ENCODE data around the gene RAE1. TPM values are rescaled to one million over a fixed set of nuclear protein-coding genes. Genes with fewer than 3 reads are reported as not detected.
A peak's percentile ranks its signal among the peaks of the same experiment; 100 is the strongest.

Gene RAE1
- total RNA-seq, 3 donors from 2014 or later, result 13.8 to 26.9 (median 17.4) TPM

DNA sequence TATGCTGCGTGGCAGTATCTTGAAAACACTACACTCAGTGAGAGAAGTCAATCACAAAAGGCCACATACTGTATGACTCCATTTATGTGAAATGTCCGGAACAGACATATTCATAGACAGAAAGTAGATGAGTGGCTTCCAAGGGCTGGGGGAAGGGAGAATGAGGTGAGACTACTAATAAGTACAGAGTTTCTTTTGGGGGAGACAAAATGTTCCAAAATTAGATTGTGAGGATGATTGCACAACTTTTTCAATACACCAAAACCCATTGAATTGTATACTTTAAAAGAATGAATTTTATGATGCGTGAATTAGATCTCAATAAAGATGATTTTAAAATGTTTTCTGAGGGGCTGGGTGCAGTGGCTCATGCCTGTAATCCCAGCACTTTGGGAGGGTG, 30.7 kb upstream of the RAE1 start:
- Histone ChIP-seq H3K27me3 (no peaks in the 10 kb centered on the region), H3K9me3 (no peaks in the 10 kb centered on the region), H3K36me3 (no peaks in the 10 kb centered on the region), H3K4me1 (no peaks in the 10 kb centered on the region), H3K4me3 (no peak overlapping the region), H3K27ac (no peak overlapping the region)
- intact Hi-C loops (cut with DNase I; ENCODE audit: low total_unique reads), result no loop called here
- TF ChIP-seq POLR2AphosphoS5 (IDR thresholded peaks at IDR 0.05) (no peak), POLR2A (IDR thresholded peaks at IDR 0.05) (no peak)
- TF ChIP-seq, protein P1, sequence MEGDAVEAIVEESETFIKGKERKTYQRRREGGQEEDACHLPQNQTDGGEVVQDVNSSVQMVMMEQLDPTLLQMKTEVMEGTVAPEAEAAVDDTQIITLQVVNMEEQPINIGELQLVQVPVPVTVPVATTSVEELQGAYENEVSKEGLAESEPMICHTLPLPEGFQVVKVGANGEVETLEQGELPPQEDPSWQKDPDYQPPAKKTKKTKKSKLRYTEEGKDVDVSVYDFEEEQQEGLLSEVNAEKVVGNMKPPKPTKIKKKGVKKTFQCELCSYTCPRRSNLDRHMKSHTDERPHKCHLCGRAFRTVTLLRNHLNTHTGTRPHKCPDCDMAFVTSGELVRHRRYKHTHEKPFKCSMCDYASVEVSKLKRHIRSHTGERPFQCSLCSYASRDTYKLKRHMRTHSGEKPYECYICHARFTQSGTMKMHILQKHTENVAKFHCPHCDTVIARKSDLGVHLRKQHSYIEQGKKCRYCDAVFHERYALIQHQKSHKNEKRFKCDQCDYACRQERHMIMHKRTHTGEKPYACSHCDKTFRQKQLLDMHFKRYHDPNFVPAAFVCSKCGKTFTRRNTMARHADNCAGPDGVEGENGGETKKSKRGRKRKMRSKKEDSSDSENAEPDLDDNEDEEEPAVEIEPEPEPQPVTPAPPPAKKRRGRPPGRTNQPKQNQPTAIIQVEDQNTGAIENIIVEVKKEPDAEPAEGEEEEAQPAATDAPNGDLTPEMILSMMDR (IDR thresholded peaks at IDR 0.05), result no peak
- no peak for DNase-seq (ENCODE audit: low spot score in 2 of 2)

DNA sequence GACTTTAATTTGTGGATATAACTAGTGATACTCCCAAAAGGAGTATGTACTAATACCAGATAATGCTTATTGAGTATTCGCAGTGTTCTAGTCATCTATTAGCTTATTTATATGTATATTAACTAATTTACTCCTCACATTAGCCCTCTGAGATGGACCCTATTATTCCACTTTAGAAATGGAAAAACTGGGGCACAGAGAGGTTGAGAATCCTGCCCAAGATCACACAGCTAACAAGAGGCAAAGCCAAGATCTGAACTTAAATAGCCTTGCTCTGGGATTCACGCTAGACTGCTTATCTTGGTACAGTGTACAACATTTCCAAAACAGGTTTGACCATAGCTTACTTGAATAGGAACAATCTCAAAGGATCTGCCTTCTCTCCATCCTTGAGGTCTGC, 29.9 kb upstream of the RAE1 start:
- H3K27me3 ChIP-seq, result no peaks in the 10 kb centered on the region
- no peak for TF ChIP-seq POLR2AphosphoS5 (IDR thresholded peaks at IDR 0.05)
- TF ChIP-seq, protein P1 (IDR thresholded peaks at IDR 0.05), result no peak
- TF ChIP-seq POLR2A (IDR thresholded peaks at IDR 0.05), result no peak
- no peak for DNase-seq (ENCODE audit: low spot score in 2 of 2)
- H3K4me3 ChIP-seq, result no peak overlapping the region
- peaks cover 0 to 3% of the 10 kb centered on the region in 2 donors for H3K4me1 ChIP-seq
- H3K27ac ChIP-seq, result no peak overlapping the region
- intact Hi-C loops (cut with DNase I; ENCODE audit: low total_unique reads), result no loop called here
- no peaks in the 10 kb centered on the region for H3K36me3 ChIP-seq
- H3K9me3 ChIP-seq, result no peaks in the 10 kb centered on the region

DNA sequence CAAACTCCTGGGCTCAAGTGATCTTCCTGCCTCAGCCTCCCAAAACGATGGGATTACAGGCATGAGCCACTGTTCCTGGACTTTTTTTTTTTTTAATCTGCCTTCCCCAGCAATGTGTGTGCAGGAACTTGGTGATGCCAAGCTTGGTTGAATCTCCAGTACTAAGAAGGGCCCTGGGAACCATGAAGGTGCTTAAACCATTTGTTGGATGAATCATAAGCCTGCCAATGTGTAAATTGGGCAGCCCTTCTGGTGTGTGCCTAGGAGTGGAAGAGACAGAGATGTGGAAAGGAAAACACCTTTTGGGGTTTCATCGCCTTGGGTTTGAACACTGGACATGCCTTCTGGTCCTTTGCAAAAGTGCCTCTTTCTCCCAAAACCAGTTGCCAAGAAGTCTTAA, 28.6 kb upstream of the RAE1 start:
- DNase-seq (ENCODE audit: low spot score in 2 of 2), result no peak
- TF ChIP-seq POLR2A (IDR thresholded peaks at IDR 0.05) (no peak), POLR2AphosphoS5 (IDR thresholded peaks at IDR 0.05) (no peak)
- TF ChIP-seq, protein P1 (IDR thresholded peaks at IDR 0.05), result no peak
- H3K27ac ChIP-seq, result no peak overlapping the region
- no peaks in the 10 kb centered on the region for H3K27me3 ChIP-seq
- intact Hi-C loops (cut with DNase I; ENCODE audit: low total_unique reads), result no loop called here
- H3K36me3 ChIP-seq, result no peaks in the 10 kb centered on the region
- no peak overlapping the region for H3K4me3 ChIP-seq
- H3K4me1 ChIP-seq, result peaks cover 0 to 7% of the 10 kb centered on the region in 2 donors
- no peaks in the 10 kb centered on the region for H3K9me3 ChIP-seq

DNA sequence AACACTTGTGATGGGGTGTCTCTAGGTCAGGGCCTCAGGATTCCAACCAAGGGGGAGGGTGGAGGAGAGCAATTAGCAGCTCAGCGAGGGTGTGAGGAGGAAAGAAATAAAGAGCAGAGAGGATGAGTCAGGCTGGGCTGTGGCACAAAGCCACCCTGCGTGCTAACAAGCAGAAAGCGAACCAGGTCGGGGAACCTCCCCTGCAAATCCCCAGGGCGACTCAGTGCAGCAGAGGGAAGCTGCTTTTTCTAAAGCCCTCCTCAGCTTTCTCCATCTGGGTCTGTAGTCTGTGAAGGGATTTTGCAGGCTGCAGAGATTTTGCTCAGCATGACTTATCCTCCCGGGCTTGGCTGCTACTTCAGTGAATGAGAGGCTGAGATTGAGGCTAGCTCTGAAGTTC, 28.0 kb upstream of the RAE1 start:
- no peak for TF ChIP-seq POLR2AphosphoS5 (IDR thresholded peaks at IDR 0.05)
- TF ChIP-seq, protein P1 (IDR thresholded peaks at IDR 0.05), result no peak
- TF ChIP-seq POLR2A (IDR thresholded peaks at IDR 0.05), result no peak
- intact Hi-C loops (cut with DNase I; ENCODE audit: low total_unique reads), result no loop called here
- no peak overlapping the region for H3K27ac ChIP-seq
- no peaks in the 10 kb centered on the region for H3K27me3 ChIP-seq
- H3K9me3 ChIP-seq, result no peaks in the 10 kb centered on the region
- H3K4me1 ChIP-seq, result peaks cover 0 to 7% of the 10 kb centered on the region in 2 donors
- DNase-seq (ENCODE audit: low spot score in 2 of 2), result peak in 1 of 2 donors; percentile 32
- no peak overlapping the region for H3K4me3 ChIP-seq
- no peaks in the 10 kb centered on the region for H3K36me3 ChIP-seq

DNA sequence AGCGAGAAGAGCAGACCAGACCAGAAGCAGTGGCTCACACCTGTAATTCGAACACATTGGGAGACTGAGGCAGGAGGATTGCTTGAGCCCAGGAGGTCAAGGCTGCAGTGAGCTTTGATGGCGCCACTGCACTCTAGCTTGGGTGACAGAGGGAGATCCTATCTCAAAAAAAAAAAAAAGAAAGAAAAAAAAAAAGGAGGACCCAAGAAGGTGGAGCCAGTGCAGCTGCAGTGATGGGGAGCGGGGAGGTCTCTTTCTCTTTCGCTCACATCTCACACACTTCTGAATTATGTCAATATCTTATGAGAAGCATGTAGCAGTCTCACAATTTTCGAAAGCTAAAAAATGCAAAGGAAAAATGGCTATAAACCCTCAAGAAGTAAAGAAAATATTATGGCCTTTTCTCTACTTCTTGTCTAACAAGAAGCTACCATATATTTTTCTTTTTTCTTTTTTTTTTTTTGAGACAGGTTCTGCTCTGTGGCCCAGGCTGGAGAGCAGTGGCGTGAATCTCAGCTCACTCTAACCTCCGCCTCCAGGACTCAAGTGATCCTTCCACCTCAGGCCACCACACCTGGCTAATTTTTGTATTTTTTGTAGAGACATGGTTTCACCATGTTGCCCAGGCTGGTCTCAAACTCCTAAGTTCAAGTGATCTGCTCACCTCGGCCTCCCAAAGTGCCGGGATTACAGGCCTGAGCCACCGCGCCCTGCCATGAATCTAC, 25.3 kb upstream of the RAE1 start:
- Histone ChIP-seq H3K4me1 (peaks cover 0 to 7% of the 10 kb centered on the region in 2 donors), H3K27me3 (no peaks in the 10 kb centered on the region), H3K9me3 (no peaks in the 10 kb centered on the region), H3K27ac (peak overlapping the region; percentile 7 to 66), H3K36me3 (no peaks in the 10 kb centered on the region), H3K4me3 (no peak overlapping the region)
- intact Hi-C loops (cut with DNase I; ENCODE audit: low total_unique reads), result no loop called here
- TF ChIP-seq POLR2AphosphoS5 (IDR thresholded peaks at IDR 0.05) (no peak), POLR2A (IDR thresholded peaks at IDR 0.05) (no peak)
- TF ChIP-seq, protein P1 (IDR thresholded peaks at IDR 0.05), result no peak
- no peak for DNase-seq (ENCODE audit: low spot score in 2 of 2)

All from breast epithelium (tissue), 4 donors.